PFSK-1 (cell line): ENCODE measurements around the gene DGKH.

ENCODE experiments used
- FOXP2 ChIP-seq: optimal IDR thresholded peaks from 2 replicates; pipeline ENCODE3; 2011; ENCODE audit warnings: borderline replicate concordance, control low read depth, inconsistent platforms; ENCODE audit not compliant: insufficient read depth; ENCODE audit errors: extremely low read length, extremely low read depth
- POLR2AphosphoS5 ChIP-seq: IDR thresholded peaks from 2 replicates; pipeline ENCODE4 v1.6.1; 2012; ENCODE audit warnings: low read depth, mild to moderate bottlenecking, control low read depth, low read length, moderate library complexity
- SIN3A ChIP-seq: IDR thresholded peaks from 2 replicates; pipeline ENCODE4 v1.6.1; 2012; ENCODE audit warnings: mild to moderate bottlenecking, low read length, moderate library complexity, borderline replicate concordance; ENCODE audit not compliant: insufficient read depth
- TAF1 ChIP-seq: IDR thresholded peaks from 2 replicates; pipeline ENCODE4 v1.6.1; 2012; ENCODE audit warnings: low read length, control low read depth, borderline replicate concordance; ENCODE audit not compliant: insufficient read depth
- TF ChIP-seq, protein P1 (sequence below), 2 experiments: IDR thresholded peaks; 2 replicates each; pipeline versions ENCODE4 v1.6.1 to v1.8.0; 2011 to 2012; ENCODE audit warnings: low read depth in 2 of 2, low read length in 2 of 2, control low read depth in 1 of 2, inconsistent platforms in 1 of 2, mild to moderate bottlenecking in 1 of 2, moderate library complexity in 1 of 2; ENCODE audit not compliant: insufficient read depth in 1 of 2

Gene DGKH

DNA sequence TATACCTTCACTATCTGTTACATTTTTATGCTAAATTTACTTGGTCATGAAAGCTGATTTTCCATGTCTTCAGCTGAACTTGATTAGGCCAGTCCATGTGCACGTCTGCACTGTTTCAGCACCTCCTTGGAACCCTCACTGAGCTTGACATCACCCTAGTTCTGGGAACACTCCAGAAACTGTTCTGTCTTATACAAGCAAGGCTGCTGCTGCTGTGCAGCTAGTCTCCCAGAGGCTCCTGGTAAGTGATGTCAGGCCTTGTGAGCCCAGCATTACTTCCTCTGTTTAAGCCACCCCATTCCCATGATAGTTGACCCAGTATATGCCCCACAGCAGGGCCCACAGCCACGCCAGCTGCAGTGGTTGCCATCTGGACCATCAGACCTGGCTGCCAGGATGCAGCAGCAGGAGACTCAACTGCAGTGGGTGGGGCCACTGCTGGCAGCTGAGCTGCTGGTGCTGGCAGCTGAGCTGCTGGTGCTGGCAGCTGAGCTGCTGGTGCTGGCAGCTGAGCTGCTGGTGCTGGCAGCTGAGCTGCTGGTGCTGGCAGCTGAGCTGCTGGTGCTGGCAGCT, 133.0 kb downstream of the DGKH start:
- TF ChIP-seq, protein P1, sequence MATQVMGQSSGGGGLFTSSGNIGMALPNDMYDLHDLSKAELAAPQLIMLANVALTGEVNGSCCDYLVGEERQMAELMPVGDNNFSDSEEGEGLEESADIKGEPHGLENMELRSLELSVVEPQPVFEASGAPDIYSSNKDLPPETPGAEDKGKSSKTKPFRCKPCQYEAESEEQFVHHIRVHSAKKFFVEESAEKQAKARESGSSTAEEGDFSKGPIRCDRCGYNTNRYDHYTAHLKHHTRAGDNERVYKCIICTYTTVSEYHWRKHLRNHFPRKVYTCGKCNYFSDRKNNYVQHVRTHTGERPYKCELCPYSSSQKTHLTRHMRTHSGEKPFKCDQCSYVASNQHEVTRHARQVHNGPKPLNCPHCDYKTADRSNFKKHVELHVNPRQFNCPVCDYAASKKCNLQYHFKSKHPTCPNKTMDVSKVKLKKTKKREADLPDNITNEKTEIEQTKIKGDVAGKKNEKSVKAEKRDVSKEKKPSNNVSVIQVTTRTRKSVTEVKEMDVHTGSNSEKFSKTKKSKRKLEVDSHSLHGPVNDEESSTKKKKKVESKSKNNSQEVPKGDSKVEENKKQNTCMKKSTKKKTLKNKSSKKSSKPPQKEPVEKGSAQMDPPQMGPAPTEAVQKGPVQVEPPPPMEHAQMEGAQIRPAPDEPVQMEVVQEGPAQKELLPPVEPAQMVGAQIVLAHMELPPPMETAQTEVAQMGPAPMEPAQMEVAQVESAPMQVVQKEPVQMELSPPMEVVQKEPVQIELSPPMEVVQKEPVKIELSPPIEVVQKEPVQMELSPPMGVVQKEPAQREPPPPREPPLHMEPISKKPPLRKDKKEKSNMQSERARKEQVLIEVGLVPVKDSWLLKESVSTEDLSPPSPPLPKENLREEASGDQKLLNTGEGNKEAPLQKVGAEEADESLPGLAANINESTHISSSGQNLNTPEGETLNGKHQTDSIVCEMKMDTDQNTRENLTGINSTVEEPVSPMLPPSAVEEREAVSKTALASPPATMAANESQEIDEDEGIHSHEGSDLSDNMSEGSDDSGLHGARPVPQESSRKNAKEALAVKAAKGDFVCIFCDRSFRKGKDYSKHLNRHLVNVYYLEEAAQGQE (IDR thresholded peaks at IDR 0.05; ENCODE audit: insufficient read depth in 1 of 2, low read depth in 2 of 2, low read length in 2 of 2), result no peak
- TF ChIP-seq SIN3A (no peak), TAF1 (no peak), POLR2AphosphoS5 (no peak), FOXP2 (no peak)

DNA sequence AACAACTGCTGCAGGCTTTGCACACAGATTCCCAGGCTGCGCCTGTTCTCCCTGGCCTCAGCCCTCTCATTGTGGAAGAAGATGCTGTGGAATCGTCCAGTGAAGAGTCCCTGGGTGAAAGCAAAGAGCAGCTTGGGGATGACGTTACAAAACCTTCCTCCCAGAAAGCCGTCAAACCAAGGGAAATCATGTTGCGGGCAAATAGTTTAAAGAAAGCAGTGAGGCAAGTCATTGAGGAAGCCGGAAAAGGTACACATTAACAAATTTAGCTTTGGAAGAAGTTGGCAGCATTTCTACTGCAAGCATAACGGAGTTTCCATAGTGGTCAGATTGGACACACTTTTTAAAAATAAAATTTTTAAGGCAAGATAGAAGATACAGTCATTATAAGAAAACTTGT, 140.6 kb downstream of the DGKH start:
- TF ChIP-seq POLR2AphosphoS5 (no peak), FOXP2 (no peak), SIN3A (no peak), TAF1 (no peak)
- TF ChIP-seq, protein P1 (IDR thresholded peaks at IDR 0.05; ENCODE audit: insufficient read depth in 1 of 2, low read depth in 2 of 2, low read length in 2 of 2), result no peak

GRCh38 chr13:42190529-42190928, 142.1 kb downstream of the DGKH start:
- TF ChIP-seq SIN3A, result no peak
- no peak for TF ChIP-seq FOXP2
- TF ChIP-seq POLR2AphosphoS5, result no peak
- TF ChIP-seq, protein P1 (IDR thresholded peaks at IDR 0.05; ENCODE audit: insufficient read depth in 1 of 2, low read depth in 2 of 2, low read length in 2 of 2), result no peak
- no peak for TF ChIP-seq TAF1

DNA sequence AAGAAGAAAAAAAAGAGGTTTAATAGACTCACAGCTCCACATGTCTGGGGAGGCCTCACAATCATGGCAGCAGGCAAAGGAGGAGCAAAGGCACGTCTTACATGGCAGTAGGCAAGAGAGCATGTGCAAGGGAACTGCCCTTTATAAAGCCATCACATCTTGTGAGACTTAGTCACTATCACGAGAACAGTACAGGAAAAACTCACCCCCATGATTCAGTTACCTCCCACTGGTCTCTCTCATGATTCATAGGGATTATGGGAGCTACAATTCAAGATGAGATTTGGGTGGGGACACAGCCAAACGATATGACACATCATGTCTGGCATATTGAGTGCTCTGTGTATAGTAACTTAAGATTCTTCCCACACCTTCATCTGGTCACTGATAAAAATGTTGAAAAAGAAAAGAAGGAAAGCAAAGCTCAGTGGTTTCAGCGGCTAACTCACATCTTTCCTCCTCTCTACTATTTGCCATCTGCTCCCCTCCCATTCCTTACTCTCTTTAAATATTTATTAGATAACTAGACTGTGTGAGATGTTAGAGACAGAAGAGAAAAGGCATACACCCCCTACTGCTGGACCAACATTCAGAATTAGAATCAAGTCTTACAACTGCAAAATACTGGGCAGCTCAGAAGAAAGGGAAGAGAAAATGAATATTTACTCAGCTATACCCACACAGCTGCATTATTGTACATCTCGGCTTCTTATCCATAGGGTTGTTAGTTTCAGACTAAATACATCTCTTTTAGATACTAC, 163.4 kb downstream of the DGKH start:
- no peak for TF ChIP-seq SIN3A
- no peak for TF ChIP-seq POLR2AphosphoS5
- no peak for TF ChIP-seq FOXP2
- TF ChIP-seq, protein P1 (IDR thresholded peaks at IDR 0.05; ENCODE audit: insufficient read depth in 1 of 2, low read depth in 2 of 2, low read length in 2 of 2), result no peak
- TF ChIP-seq TAF1, result no peak
